ENCODE results near the gene KCNH5. TPM values are rescaled to one million over a fixed set of nuclear protein-coding genes. Genes with fewer than 3 reads are reported as not detected.
A peak's percentile ranks its signal among the peaks of the same experiment; 100 is the strongest.

Gene KCNH5
- total and polyA plus RNA-seq, 2 donors (not counting 1 experiment from before 2014, with no cell fraction given): 0.03 to 0.83 TPM

DNA sequence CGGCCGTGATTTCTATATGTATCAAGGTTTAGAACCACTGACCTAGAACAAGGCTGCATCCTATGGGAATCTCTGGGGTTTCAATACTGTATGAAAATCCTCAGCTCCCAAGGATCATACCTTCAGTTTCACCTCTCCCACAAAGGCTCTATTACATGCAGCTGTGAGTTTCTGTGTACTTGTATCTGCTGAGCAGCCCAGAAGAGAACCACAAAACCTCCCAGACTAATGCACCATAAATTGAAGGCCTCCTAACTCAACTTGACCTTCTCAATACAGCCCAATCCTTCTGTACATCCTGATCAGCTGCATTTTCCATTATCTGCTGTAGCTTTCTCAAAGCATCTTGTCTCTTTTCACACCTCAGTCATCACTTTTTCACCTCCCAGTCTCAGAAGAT lies 5.4 kb upstream of the KCNH5 start:
- H2AFZ ChIP-seq (ENCODE audit: low read length): no peak overlapping the region
- no peak overlapping the region for H3K9ac ChIP-seq (ENCODE audit: insufficient read depth, low read length)
- peaks cover 9% of the 10 kb centered on the region for H3K27me3 ChIP-seq (ENCODE audit: control insufficient read depth, insufficient read depth, low read length)
- no peaks in the 10 kb centered on the region for H3K36me3 ChIP-seq (ENCODE audit: control insufficient read depth, insufficient read depth, low read length)
- no peak overlapping the region for H3K4me2 ChIP-seq (ENCODE audit: extremely low read depth, insufficient read depth, low read length)
- no peaks in the 10 kb centered on the region for H4K20me1 ChIP-seq (ENCODE audit: control insufficient read depth, extremely low read depth, insufficient read depth, low read length)
- H3K9me3 ChIP-seq (ENCODE audit: control insufficient read depth, insufficient read depth, low read depth, low read length): no peaks in the 10 kb centered on the region
- no peaks in the 10 kb centered on the region for H3K4me1 ChIP-seq (ENCODE audit: control insufficient read depth, extremely low read depth, insufficient read depth, low read length)
- no peaks in the 10 kb centered on the region for H3K79me2 ChIP-seq (ENCODE audit: control insufficient read depth, insufficient read depth, low read length)
- DNase-seq (ENCODE audit: low read depth in 2 of 2): no peak
- TF ChIP-seq CTCF (conservative IDR thresholded peaks at IDR 0.05 in 1 of 2, IDR thresholded peaks at IDR 0.05 in 1 of 2; ENCODE audit: low read depth in 1 of 2, low read length in 2 of 2) (no peak), EZH2 (IDR thresholded peaks at IDR 0.05; ENCODE audit: low read length, missing control alignments) (no peak)
- no peak overlapping the region for H3K4me3 ChIP-seq (replicated peaks in 1 of 4; ENCODE audit: control extremely low read depth in 1 of 4, insufficient read depth in 1 of 4, low read depth in 3 of 4, low read length in 4 of 4)
- no peak overlapping the region for H3K27ac ChIP-seq (ENCODE audit: insufficient read depth, low read length)

DNA sequence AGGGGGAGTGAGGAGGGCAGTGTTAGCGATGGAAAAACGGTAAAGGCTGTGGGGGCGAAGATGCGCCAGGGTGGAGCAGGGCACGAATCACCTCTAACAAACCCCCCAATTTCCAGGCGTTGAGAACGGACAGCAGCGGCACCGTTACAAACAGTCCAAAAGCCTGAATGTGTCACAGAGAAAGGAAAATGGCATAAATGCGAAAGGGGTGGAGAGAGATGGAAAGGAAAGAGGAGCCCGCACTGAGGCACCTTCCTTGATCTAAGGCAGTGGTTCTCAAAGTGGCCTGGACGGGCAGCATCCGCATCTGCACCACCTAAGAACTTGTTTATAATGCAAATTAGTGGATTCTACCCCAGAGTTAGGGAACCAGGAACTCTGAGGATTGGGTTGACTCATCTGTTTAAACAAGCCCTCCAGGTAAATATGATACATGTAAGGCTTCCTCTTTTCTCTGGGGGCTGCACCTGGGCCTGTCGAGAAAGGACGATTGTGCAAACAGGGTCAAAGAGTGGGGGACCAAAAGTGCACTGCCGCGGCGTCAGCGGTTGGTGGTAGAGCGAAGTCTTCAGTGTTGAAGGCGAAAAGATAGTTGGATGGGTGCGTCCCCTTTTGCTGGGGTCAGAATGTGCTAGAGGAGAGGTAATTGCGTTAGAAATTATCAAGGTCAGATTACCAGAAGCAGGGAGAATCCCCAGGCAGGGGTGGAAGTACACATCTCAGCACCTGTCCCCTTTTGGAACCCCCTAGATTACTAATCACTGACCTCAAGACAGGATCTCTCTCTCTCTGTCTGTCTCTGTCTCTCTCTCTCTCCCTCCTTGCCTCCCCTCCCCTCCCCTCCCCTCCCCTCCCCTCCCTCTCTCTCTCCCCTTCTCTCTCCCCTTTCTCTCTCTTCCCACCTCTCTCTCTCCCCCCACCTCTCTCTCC lies 1.3 kb upstream of the KCNH5 start:
- Histone ChIP-seq H3K27ac (ENCODE audit: insufficient read depth, low read length) (no peak overlapping the region), H3K4me2 (ENCODE audit: extremely low read depth, insufficient read depth, low read length) (peak overlapping the region; percentile 3), H3K79me2 (ENCODE audit: control insufficient read depth, insufficient read depth, low read length) (no peaks in the 10 kb centered on the region), H3K4me3 (replicated peaks in 1 of 4; ENCODE audit: control extremely low read depth in 1 of 4, insufficient read depth in 1 of 4, low read depth in 3 of 4, low read length in 4 of 4) (peak overlapping the region; percentile 33 to 59 (median 44)), H3K9me3 (ENCODE audit: control insufficient read depth, insufficient read depth, low read depth, low read length) (no peaks in the 10 kb centered on the region), H3K4me1 (ENCODE audit: control insufficient read depth, extremely low read depth, insufficient read depth, low read length) (no peaks in the 10 kb centered on the region), H4K20me1 (ENCODE audit: control insufficient read depth, extremely low read depth, insufficient read depth, low read length) (no peaks in the 10 kb centered on the region), H3K9ac (ENCODE audit: insufficient read depth, low read length) (no peak overlapping the region), H2AFZ (ENCODE audit: low read length) (no peak overlapping the region), H3K36me3 (ENCODE audit: control insufficient read depth, insufficient read depth, low read length) (no peaks in the 10 kb centered on the region), H3K27me3 (ENCODE audit: control insufficient read depth, insufficient read depth, low read length) (peaks cover 12% of the 10 kb centered on the region)
- TF ChIP-seq EZH2 (IDR thresholded peaks at IDR 0.05; ENCODE audit: low read length, missing control alignments) (peak; percentile 84), CTCF (conservative IDR thresholded peaks at IDR 0.05 in 1 of 2, IDR thresholded peaks at IDR 0.05 in 1 of 2; ENCODE audit: low read depth in 1 of 2, low read length in 2 of 2) (no peak)
- no peak for DNase-seq (ENCODE audit: low read depth in 2 of 2)

DNA sequence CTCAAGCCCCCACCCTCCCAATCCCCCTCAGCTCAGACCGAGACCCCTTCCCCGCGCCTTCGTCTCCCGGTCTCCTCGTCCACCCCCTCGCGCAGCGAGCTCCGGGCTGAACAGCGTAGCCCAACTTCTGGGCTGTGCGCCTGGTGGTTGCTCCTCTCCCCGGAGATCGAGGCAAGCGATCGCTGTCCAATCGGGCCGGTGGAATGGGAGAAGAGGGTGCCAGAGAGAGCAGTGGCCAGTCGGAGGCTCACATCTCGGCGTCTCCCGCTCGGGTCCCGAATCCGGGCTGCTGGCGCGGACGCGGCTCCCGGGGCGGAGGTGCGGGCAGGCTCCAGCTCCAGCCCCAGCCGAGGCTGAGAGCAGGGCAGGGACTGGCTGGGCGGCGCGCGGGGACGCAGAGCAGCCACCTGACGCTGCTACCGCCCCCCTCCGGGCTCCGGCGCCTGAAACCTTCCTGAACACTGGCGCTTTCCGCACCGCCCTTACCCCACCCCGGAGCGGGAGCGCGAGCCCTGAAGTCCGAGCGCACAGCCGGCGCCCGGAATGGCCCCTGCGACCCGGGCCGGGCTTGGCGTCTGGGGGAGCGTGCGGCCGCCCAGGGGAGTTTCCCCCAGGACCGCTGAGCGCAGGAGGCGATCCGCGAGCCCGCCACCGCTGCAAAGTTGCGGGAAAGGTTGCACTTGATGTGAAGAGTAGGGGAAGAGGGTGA lies 508 bp upstream of the KCNH5 start:
- no peaks in the 10 kb centered on the region for H3K36me3 ChIP-seq (ENCODE audit: control insufficient read depth, insufficient read depth, low read length)
- H3K9ac ChIP-seq (ENCODE audit: insufficient read depth, low read length): no peak overlapping the region
- no peak for TF ChIP-seq CTCF (conservative IDR thresholded peaks at IDR 0.05 in 1 of 2, IDR thresholded peaks at IDR 0.05 in 1 of 2; ENCODE audit: low read depth in 1 of 2, low read length in 2 of 2)
- TF ChIP-seq EZH2 (IDR thresholded peaks at IDR 0.05; ENCODE audit: low read length, missing control alignments): no peak
- no peaks in the 10 kb centered on the region for H4K20me1 ChIP-seq (ENCODE audit: control insufficient read depth, extremely low read depth, insufficient read depth, low read length)
- H3K4me3 ChIP-seq (replicated peaks in 1 of 4; ENCODE audit: control extremely low read depth in 1 of 4, insufficient read depth in 1 of 4, low read depth in 3 of 4, low read length in 4 of 4): peak overlapping the region; percentile 35 to 59 (median 52)
- no peaks in the 10 kb centered on the region for H3K9me3 ChIP-seq (ENCODE audit: control insufficient read depth, insufficient read depth, low read depth, low read length)
- no peaks in the 10 kb centered on the region for H3K4me1 ChIP-seq (ENCODE audit: control insufficient read depth, extremely low read depth, insufficient read depth, low read length)
- peak overlapping the region; percentile 54 for H3K4me2 ChIP-seq (ENCODE audit: extremely low read depth, insufficient read depth, low read length)
- DNase-seq (ENCODE audit: low read depth in 2 of 2): peak; percentile 54 to 61
- peaks cover 12% of the 10 kb centered on the region for H3K27me3 ChIP-seq (ENCODE audit: control insufficient read depth, insufficient read depth, low read length)
- no peak overlapping the region for H3K27ac ChIP-seq (ENCODE audit: insufficient read depth, low read length)
- H3K79me2 ChIP-seq (ENCODE audit: control insufficient read depth, insufficient read depth, low read length): no peaks in the 10 kb centered on the region
- H2AFZ ChIP-seq (ENCODE audit: low read length): peak overlapping the region; percentile 7

All from fibroblast of lung (primary cell).